RWPE2 (cell line): ENCODE results near the gene GLB1L3.

ENCODE experiments used
- ATAC-seq: fragments of 200-7000 bp; cut with Tn5 transposase; 3 replicates; pipeline ENCODE4 v1.9.1; 2021; ENCODE audit warnings: low read depth
- DNase-seq: peaks from one replicate; pipeline ENCODE4 v3.0.0-alpha.2; 2020; ENCODE audit warnings: low spot score
- H3K27ac ChIP-seq: fragments of 450-650 bp; 2 replicates; pipeline ENCODE4 v1.5.1; 2017; ENCODE audit warnings: mild to moderate bottlenecking; ENCODE audit not compliant: poor library complexity, severe bottlenecking
- H3K27me3 ChIP-seq: fragments of 250-450 bp; sonication (Bioruptor Pico); 2 replicates; pipeline ENCODE4 v1.5.1; 2021; ENCODE audit warnings: mild to moderate bottlenecking, moderate library complexity; ENCODE audit not compliant: insufficient read depth, poor library complexity, severe bottlenecking
- H3K36me3 ChIP-seq: fragments of 250-450 bp; sonication (Bioruptor Pico); 2 replicates; pipeline ENCODE4 v1.5.1; 2020; ENCODE audit warnings: low read depth, mild to moderate bottlenecking, moderate library complexity
- H3K4me1 ChIP-seq: fragments of 250-450 bp; sonication (Bioruptor Pico); 2 replicates; pipeline ENCODE4 v1.5.1; 2021; ENCODE audit warnings: mild to moderate bottlenecking, moderate library complexity; ENCODE audit not compliant: insufficient read depth, poor library complexity, severe bottlenecking
- H3K4me3 ChIP-seq: fragments of 250-450 bp; sonication (Bioruptor Pico); 2 replicates; pipeline ENCODE4 v1.5.1; 2021; ENCODE audit warnings: mild to moderate bottlenecking, moderate library complexity; ENCODE audit not compliant: severe bottlenecking
- H3K9me3 ChIP-seq: fragments of 250-450 bp; sonication (Bioruptor Pico); 2 replicates; pipeline ENCODE4 v1.5.1; 2021; ENCODE audit warnings: mild to moderate bottlenecking, moderate library complexity; ENCODE audit not compliant: severe bottlenecking
- CTCF ChIP-seq: fragments of 450-650 bp; IDR thresholded peaks from one replicate; pipeline ENCODE4 v1.5.1; 2017; ENCODE audit warnings: mild to moderate bottlenecking, moderate library complexity; ENCODE audit not compliant: poor library complexity, severe bottlenecking

The GLB1L3 gene

GRCh38 chr11:134266841-134267251 is 9.3 kb upstream of the GLB1L3 start:
- Histone ChIP-seq H3K27ac (peak overlapping the region; percentile 75), H3K36me3 (peaks cover 18% of the 10 kb centered on the region), H3K4me3 (no peak overlapping the region), H3K4me1 (peaks cover 18% of the 10 kb centered on the region), H3K27me3 (no peaks in the 10 kb centered on the region), H3K9me3 (no peaks in the 10 kb centered on the region)
- peak; percentile 96 for ATAC-seq
- no peak for DNase-seq
- no peak for TF ChIP-seq CTCF

GRCh38 chr11:134267461-134267860 is 8.7 kb upstream of the GLB1L3 start:
- Histone ChIP-seq H3K4me1 (peaks cover 18% of the 10 kb centered on the region), H3K27ac (peak overlapping the region; percentile 75)
- no peak for TF ChIP-seq CTCF

GRCh38 chr11:134267966-134268365 is 8.2 kb upstream of the GLB1L3 start:
- no peaks in the 10 kb centered on the region for H3K9me3 ChIP-seq
- no peak for TF ChIP-seq CTCF
- DNase-seq (no peak), ATAC-seq (no peak)
- peaks cover 9% of the 10 kb centered on the region for H3K36me3 ChIP-seq
- peaks cover 18% of the 10 kb centered on the region for H3K4me1 ChIP-seq
- peak overlapping the region; percentile 75 for H3K27ac ChIP-seq
- no peaks in the 10 kb centered on the region for H3K27me3 ChIP-seq
- no peak overlapping the region for H3K4me3 ChIP-seq

More at GRCh38 chr11:134267461-134267860, 8.7 kb upstream of the GLB1L3 start:
- ATAC-seq (no peak), DNase-seq (no peak)
- Histone ChIP-seq H3K9me3 (no peaks in the 10 kb centered on the region), H3K36me3 (peaks cover 13% of the 10 kb centered on the region), H3K27me3 (no peaks in the 10 kb centered on the region), H3K4me3 (no peak overlapping the region)

GRCh38 chr11:134270250-134270714 is 5.9 kb upstream of the GLB1L3 start:
- peaks cover 18% of the 10 kb centered on the region for H3K4me1 ChIP-seq
- peaks cover 21% of the 10 kb centered on the region for H3K27me3 ChIP-seq
- H3K36me3 ChIP-seq, result no peaks in the 10 kb centered on the region
- DNase-seq (no peak), ATAC-seq (no peak)
- no peak overlapping the region for H3K4me3 ChIP-seq
- H3K27ac ChIP-seq, result no peak overlapping the region
- no peaks in the 10 kb centered on the region for H3K9me3 ChIP-seq
- no peak for TF ChIP-seq CTCF

GRCh38 chr11:134271978-134272377 is 4.2 kb upstream of the GLB1L3 start:
- H3K4me1 ChIP-seq, result peaks cover 11% of the 10 kb centered on the region
- no peak overlapping the region for H3K27ac ChIP-seq
- peaks cover 38% of the 10 kb centered on the region for H3K27me3 ChIP-seq
- ATAC-seq (no peak), DNase-seq (no peak)
- no peaks in the 10 kb centered on the region for H3K9me3 ChIP-seq
- H3K36me3 ChIP-seq, result no peaks in the 10 kb centered on the region
- no peak for TF ChIP-seq CTCF
- H3K4me3 ChIP-seq, result no peak overlapping the region
